CD4-positive, alpha-beta T cell treated with Interleukin-21 for 1 hour (primary cell): Measurements from ENCODE around the gene ALOX5AP.
A peak's percentile ranks its signal among the peaks of the same experiment; 100 is the strongest.
"Not testable (repeated sequence)": the region's sequence is repeated elsewhere in the genome, so short reads cannot be mapped to it uniquely, and the experiment has no call there.

Source experiments
- DNase-seq: peaks from one replicate; pipeline ENCODE4 v3.0.0-alpha.2; 2020

ALOX5AP gene

GRCh38 chr13:30739237-30739528 is 3.8 kb downstream of the ALOX5AP start:
- DNase-seq = no peak

- peak; percentile 73 for DNase-seq
Measured at GRCh38 chr13:30739761-30740642, 4.7 kb downstream of the ALOX5AP start.

- DNase-seq = no peak
Measured at GRCh38 chr13:30742901-30743300, 7.6 kb downstream of the ALOX5AP start.

GRCh38 chr13:30743319-30744055 is 8.1 kb downstream of the ALOX5AP start:
- no peak for DNase-seq

GRCh38 chr13:30744056-30744680 is 8.8 kb downstream of the ALOX5AP start:
- DNase-seq = peak; percentile 89

GRCh38 chr13:30744681-30745077 is 9.3 kb downstream of the ALOX5AP start:
- DNase-seq = no peak

GRCh38 chr13:30745906-30746686 is 10.8 kb downstream of the ALOX5AP start:
- DNase-seq = no peak

GRCh38 chr13:30746791-30747190 is 11.4 kb downstream of the ALOX5AP start:
- DNase-seq = no peak

GRCh38 chr13:30747845-30748244 is 12.5 kb downstream of the ALOX5AP start:
- not testable (repeated sequence) for DNase-seq

- no peak for DNase-seq
Measured at GRCh38 chr13:30748717-30749116, 13.4 kb downstream of the ALOX5AP start.

GRCh38 chr13:30750036-30750435 is 14.7 kb downstream of the ALOX5AP start:
- no peak for DNase-seq

GRCh38 chr13:30751183-30751933 is 16.0 kb downstream of the ALOX5AP start:
- DNase-seq = no peak

GRCh38 chr13:30752201-30752797 is 17.0 kb downstream of the ALOX5AP start:
- no peak for DNase-seq

GRCh38 chr13:30753030-30753616 is 17.8 kb downstream of the ALOX5AP start:
- DNase-seq = no peak

- DNase-seq = no peak
Measured at GRCh38 chr13:30755678-30756077, 20.3 kb downstream of the ALOX5AP start.

- DNase-seq = no peak
Measured at GRCh38 chr13:30757026-30757742, 21.8 kb downstream of the ALOX5AP start.

- no peak for DNase-seq
Measured at GRCh38 chr13:30759748-30760147, 24.4 kb downstream of the ALOX5AP start.

- DNase-seq = no peak
Measured at GRCh38 chr13:30762643-30763042, 27.3 kb downstream of the ALOX5AP start.

GRCh38 chr13:30763786-30764413 is 28.6 kb downstream of the ALOX5AP start:
- DNase-seq = no peak

- DNase-seq = no peak
Measured at GRCh38 chr13:30766231-30766630, 30.9 kb downstream of the ALOX5AP start.
